Measurements from ENCODE around the gene LARP1. TPM values are rescaled to one million over a fixed set of nuclear protein-coding genes. Genes with fewer than 3 reads are reported as not detected.
A peak's percentile ranks its signal among the peaks of the same experiment; 100 is the strongest.

The LARP1 gene
- total and polyA plus RNA-seq, 8 donors, result 35.8 to 195 (median 117) TPM

DNA sequence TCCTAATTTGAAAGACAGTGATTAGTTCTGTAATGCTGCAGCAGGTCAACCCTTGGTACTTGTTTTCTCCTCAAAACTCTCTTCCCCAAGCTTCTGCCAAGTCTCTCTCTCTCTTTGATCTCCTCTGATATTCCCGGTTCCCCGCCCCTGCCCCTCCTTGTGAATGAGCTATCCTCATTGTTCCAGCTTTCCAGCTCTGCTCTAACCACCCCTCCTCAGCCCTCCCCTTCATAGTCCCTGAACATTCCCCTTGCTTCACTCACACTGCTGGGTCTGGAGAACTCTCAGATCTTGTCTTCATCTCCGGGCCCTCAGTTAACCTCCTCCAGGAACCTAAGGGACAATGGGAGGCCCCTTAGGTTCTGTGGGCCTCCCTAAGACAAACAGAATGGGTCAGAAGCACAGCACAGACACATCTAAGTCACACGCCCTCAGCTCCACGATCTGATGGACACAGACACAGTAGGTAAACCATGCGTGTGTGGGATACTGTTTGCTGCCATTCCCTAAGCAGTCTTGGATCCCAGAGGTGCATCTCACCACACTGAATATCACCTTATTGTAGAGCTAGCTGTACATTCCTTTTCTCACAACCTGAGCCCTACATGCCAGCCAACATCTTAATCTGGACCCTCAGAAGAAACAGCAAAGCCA, 17.4 kb upstream of the LARP1 start:
- Histone ChIP-seq H3K9me3 (no peaks in the 10 kb centered on the region), H3K4me1 (no peaks in the 10 kb centered on the region), H3K4me3 (no peak overlapping the region), H3K27ac (no peak overlapping the region), H3K36me3 (no peaks in the 10 kb centered on the region), H3K27me3 (no peaks in the 10 kb centered on the region)
- DNase-seq (no peak), ATAC-seq (no peak), FAIRE-seq (no peak)
- TF ChIP-seq, protein P1, sequence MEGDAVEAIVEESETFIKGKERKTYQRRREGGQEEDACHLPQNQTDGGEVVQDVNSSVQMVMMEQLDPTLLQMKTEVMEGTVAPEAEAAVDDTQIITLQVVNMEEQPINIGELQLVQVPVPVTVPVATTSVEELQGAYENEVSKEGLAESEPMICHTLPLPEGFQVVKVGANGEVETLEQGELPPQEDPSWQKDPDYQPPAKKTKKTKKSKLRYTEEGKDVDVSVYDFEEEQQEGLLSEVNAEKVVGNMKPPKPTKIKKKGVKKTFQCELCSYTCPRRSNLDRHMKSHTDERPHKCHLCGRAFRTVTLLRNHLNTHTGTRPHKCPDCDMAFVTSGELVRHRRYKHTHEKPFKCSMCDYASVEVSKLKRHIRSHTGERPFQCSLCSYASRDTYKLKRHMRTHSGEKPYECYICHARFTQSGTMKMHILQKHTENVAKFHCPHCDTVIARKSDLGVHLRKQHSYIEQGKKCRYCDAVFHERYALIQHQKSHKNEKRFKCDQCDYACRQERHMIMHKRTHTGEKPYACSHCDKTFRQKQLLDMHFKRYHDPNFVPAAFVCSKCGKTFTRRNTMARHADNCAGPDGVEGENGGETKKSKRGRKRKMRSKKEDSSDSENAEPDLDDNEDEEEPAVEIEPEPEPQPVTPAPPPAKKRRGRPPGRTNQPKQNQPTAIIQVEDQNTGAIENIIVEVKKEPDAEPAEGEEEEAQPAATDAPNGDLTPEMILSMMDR (IDR thresholded peaks at IDR 0.05), result no peak
- 75% methylated on average over 6 of the region's 6 CpGs for WGBS, 2 donors
- intact Hi-C loops (cut with DNase I), result no loop called here

DNA sequence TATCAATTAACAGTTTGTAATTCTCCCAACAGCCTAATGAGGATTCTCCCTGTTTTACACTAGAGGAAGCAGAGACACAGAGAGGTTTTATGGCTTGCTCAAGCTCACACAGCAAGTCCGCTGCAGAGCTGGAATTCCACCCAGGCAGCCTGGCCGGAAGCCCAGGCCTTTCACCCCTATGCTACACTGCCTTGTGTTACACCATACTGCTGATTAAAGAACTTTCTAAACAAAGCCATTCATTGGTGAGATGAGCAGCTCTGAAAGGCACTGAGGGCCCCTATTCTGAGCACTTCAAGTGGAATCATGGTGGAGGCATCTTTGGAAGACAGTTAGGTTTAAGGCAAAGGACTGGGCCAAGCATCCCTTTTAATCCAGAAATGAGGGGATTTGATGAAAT, 14.7 kb upstream of the LARP1 start:
- ATAC-seq, result peak in 3 of 4 donors; percentile 69 to 77 (median 70)
- TF ChIP-seq, protein P1 (IDR thresholded peaks at IDR 0.05), result no peak
- H3K27ac ChIP-seq, result no peak overlapping the region
- no peaks in the 10 kb centered on the region for H3K9me3 ChIP-seq
- peaks cover 0 to 4% (median 0%) of the 10 kb centered on the region in 3 donors for H3K4me1 ChIP-seq
- no peaks in the 10 kb centered on the region for H3K36me3 ChIP-seq
- no peak overlapping the region for H3K4me3 ChIP-seq
- FAIRE-seq, result no peak
- peak in 1 of 6 donors; percentile 30 for DNase-seq
- no peaks in the 10 kb centered on the region for H3K27me3 ChIP-seq
- intact Hi-C loops (cut with DNase I), result no loop called here
- WGBS, 2 donors, result 57 to 59% methylated on average over 2 of the region's 2 CpGs

DNA sequence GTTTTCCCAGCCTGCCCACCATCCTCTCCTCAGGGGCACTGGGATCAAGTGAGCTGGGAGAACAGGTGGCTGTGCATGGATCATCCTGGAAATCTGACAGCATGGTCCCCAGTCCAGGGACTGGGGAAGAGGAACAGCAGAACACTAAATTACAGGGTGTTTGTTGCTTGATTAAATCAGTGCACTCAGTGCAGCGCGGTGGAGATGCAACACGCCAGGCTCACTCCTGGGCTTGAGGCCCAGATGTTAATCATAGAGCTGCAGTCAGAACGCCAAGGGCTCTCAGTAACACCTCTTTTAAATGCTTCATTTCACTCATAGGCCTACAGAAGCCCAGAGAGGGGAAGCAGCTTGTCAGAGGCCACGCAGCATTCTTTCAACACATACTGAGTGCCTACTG, 14.2 kb upstream of the LARP1 start:
- Histone ChIP-seq H3K27me3 (no peaks in the 10 kb centered on the region), H3K27ac (peak overlapping the region in 1 of 4 donors; percentile 24), H3K4me1 (peaks cover 0 to 4% (median 0%) of the 10 kb centered on the region in 3 donors), H3K36me3 (no peaks in the 10 kb centered on the region), H3K4me3 (no peak overlapping the region), H3K9me3 (no peaks in the 10 kb centered on the region)
- 66 to 67% methylated on average over 5 of the region's 5 CpGs for WGBS, 2 donors
- intact Hi-C loops (cut with DNase I), result no loop called here
- no peak for FAIRE-seq
- DNase-seq, result no peak
- ATAC-seq, result peak in 3 of 4 donors; percentile 52 to 78 (median 57)
- TF ChIP-seq, protein P1 (IDR thresholded peaks at IDR 0.05), result no peak

DNA sequence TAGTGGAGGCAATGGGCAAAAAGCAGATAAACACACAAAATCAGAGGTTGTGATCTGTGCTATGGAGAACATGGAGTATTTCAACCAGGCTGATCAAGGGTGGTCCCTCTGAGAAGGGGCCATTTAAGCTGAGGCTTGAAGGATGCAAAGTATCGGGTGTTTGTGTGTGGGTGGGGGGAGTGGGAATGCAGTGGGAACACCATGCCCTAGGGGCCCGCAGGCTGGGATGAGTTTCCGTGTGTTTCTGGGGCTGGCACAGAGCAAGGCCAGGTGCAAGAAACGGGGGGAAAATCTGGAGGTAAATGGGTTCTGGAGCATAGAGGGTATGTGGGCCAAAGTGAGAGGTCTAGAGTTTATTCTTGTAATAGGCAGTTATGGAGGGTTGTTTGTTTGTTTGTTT, 13.8 kb upstream of the LARP1 start:
- intact Hi-C loops (cut with DNase I), result no loop called here
- 90 to 94% methylated on average over 4 of the region's 4 CpGs for WGBS, 2 donors
- H3K4me3 ChIP-seq, result no peak overlapping the region
- DNase-seq (no peak), ATAC-seq (no peak), FAIRE-seq (no peak)
- H3K27me3 ChIP-seq, result no peaks in the 10 kb centered on the region
- TF ChIP-seq, protein P1 (IDR thresholded peaks at IDR 0.05), result no peak
- peaks cover 0 to 4% (median 0%) of the 10 kb centered on the region in 3 donors for H3K4me1 ChIP-seq
- H3K27ac ChIP-seq, result peak overlapping the region in 1 of 4 donors; percentile 24
- no peaks in the 10 kb centered on the region for H3K9me3 ChIP-seq
- H3K36me3 ChIP-seq, result no peaks in the 10 kb centered on the region

DNA sequence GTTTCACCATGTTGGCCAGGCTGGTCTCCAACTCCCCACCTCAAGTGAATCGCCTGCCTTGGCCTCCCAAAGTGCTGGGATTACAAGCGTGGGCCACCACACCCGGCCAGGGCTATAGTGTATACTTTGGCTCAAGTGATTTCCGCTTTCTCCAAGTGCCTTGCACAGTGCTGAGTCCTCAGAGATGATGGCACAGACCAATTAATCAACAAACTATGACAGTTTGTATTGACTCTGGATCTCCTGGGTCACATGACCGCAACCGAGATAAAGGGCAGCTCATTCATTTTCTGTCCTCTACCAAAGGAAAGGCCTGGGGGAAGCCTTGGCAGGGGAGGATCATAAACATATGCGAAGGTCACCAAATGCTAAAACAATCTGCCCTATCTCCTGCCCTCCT, 11.4 kb upstream of the LARP1 start:
- ATAC-seq, result peak; percentile 34 to 74 (median 65)
- FAIRE-seq, result no peak

More for the DNA sequence above, 11.4 kb upstream of the LARP1 start:
- H3K27ac ChIP-seq, result peak overlapping the region in 1 of 4 donors; percentile 8
- no peak overlapping the region for H3K4me3 ChIP-seq
- no peaks in the 10 kb centered on the region for H3K36me3 ChIP-seq
- intact Hi-C loops (cut with DNase I), result no loop called here
- no peak for DNase-seq
- WGBS, 2 donors, result 43 to 61% methylated on average over 7 of the region's 7 CpGs
- no peaks in the 10 kb centered on the region for H3K9me3 ChIP-seq
- no peaks in the 10 kb centered on the region for H3K27me3 ChIP-seq
- peaks cover 0 to 4% (median 0%) of the 10 kb centered on the region in 3 donors for H3K4me1 ChIP-seq
- TF ChIP-seq, protein P1 (IDR thresholded peaks at IDR 0.05), result no peak
